ENCODE results near the gene KIAA1958.
"Not testable (repeated sequence)": the region's sequence is repeated elsewhere in the genome, so short reads cannot be mapped to it uniquely, and the experiment has no call there.

Gene KIAA1958

DNA sequence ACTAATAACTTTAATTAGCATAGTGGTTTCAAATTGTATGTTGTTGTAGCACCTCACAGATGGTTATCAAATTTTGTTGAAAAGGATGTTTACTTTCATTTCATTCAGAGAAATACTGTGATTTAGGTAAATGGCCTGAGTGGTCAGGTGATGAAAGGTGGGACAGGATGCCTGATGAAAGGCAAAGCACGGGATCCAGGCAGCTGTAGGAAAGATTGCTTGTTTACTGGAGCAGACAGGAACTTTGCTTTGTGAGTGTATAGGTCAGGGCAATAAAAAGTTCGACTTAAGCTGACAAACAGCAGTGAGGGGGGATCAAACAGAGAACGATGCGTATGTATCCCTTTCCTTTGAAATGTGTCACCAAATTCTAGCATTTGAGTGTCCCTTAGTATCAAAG, 19.0 kb downstream of the KIAA1958 start:
- TF ChIP-seq, protein P1, sequence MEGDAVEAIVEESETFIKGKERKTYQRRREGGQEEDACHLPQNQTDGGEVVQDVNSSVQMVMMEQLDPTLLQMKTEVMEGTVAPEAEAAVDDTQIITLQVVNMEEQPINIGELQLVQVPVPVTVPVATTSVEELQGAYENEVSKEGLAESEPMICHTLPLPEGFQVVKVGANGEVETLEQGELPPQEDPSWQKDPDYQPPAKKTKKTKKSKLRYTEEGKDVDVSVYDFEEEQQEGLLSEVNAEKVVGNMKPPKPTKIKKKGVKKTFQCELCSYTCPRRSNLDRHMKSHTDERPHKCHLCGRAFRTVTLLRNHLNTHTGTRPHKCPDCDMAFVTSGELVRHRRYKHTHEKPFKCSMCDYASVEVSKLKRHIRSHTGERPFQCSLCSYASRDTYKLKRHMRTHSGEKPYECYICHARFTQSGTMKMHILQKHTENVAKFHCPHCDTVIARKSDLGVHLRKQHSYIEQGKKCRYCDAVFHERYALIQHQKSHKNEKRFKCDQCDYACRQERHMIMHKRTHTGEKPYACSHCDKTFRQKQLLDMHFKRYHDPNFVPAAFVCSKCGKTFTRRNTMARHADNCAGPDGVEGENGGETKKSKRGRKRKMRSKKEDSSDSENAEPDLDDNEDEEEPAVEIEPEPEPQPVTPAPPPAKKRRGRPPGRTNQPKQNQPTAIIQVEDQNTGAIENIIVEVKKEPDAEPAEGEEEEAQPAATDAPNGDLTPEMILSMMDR (IDR thresholded peaks at IDR 0.05; ENCODE audit: low read depth, low read length, missing control alignments): no peak
- DNase-seq (ENCODE audit: low read depth): no peak
- H3K4me3 ChIP-seq (ENCODE audit: low read depth, low read length): no peak overlapping the region

DNA sequence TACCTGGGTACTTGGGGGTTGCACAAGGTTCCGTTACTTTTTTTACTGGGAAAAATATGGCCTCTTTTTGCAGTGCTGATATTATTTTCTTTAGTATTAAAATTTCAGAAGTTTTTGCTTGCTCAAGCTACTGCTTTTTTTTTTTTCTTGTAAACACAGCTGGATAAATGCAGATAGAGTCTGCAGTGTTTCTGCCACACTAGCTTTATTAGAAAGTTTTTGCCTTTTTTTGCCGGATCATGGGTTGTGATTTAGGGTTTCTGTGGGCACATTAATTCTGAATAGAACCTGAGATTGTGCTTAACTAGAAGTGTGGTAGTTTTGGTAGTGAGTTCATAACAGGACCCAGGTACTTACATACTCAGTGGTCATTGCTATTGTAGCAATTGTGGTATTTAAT, 19.9 kb downstream of the KIAA1958 start:
- no peak for DNase-seq (ENCODE audit: low read depth)
- TF ChIP-seq, protein P1 (IDR thresholded peaks at IDR 0.05; ENCODE audit: low read depth, low read length, missing control alignments): no peak

DNA sequence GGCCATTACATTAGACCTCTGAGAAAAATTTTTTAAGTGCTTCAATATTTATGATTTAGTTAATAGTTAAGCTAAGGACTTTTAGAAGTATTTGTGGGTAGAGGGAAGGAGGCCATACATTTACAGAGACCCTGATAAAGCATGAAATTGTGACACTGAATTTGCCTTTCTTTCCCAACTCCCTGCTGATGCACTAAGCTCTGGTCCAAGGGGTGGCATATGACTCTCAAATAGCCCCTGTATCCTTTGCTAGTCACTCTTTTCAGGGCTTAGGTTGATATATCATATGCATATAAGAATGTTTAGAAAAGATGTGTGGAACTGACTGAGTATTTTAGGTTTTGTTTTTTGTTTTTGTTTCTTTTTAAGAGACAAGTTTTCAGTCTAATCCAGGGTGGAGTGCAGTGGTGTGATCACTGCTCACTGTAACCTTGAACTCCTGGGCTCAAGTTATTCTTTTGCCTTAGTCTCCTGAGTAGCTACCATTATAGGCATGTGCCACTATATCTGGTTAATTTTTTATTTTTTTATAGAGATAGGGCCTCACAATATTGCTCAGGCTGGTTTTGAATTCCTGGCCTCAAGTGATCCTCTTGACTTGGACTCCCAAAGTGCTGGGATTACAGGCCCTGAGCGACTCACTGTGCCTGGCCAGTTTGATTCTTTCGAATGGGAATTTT, 20.5 kb downstream of the KIAA1958 start:
- TF ChIP-seq, protein P1 (IDR thresholded peaks at IDR 0.05; ENCODE audit: low read depth, low read length, missing control alignments): no peak
- DNase-seq (ENCODE audit: low read depth): no peak
- H3K4me3 ChIP-seq (ENCODE audit: low read depth, low read length): no peak overlapping the region

More for the DNA sequence above, 19.9 kb downstream of the KIAA1958 start:
- H3K4me3 ChIP-seq (ENCODE audit: low read depth, low read length): no peak overlapping the region

DNA sequence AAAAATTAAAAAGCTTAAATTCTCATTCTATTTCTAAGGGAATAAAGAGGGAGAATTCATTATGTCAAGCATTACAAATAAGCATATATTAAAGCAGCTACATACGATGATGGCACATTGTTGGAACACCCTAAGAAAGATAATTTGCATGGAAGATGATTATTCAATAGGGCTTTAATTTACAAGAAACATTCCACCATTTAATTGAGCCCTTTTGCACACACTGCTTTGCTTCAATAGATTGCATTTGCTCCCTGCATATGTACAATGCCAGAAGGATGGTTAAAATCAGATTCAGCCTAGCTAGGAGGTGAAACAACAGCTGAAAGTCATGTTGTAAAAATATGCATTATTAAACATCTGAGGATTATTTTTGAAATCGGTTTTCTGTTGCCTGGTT, 21.8 kb downstream of the KIAA1958 start:
- no peak for DNase-seq (ENCODE audit: low read depth)
- TF ChIP-seq, protein P1 (IDR thresholded peaks at IDR 0.05; ENCODE audit: low read depth, low read length, missing control alignments): no peak
- H3K4me3 ChIP-seq (ENCODE audit: low read depth, low read length): no peak overlapping the region

DNA sequence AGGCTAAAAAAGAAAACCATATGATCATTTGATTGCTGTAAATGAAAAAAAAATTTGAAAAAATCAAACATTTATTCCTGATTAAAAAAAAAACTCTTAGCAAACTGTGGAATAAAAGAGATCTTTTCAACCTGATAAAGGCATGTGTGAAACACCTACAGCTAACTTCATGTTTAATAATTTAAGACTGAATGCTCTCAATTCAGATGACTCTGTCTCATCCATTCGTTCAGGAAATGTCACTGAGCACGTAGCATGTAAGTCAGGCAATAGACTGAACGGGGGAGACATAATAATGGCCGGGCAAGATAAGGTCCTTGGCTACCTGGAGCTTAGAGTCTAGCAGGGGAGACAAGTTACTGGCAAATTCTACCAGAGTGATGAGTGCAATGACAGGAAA, 25.8 kb downstream of the KIAA1958 start:
- not testable (repeated sequence) for DNase-seq (ENCODE audit: low read depth); H3K4me3 ChIP-seq (ENCODE audit: low read depth, low read length)

DNA sequence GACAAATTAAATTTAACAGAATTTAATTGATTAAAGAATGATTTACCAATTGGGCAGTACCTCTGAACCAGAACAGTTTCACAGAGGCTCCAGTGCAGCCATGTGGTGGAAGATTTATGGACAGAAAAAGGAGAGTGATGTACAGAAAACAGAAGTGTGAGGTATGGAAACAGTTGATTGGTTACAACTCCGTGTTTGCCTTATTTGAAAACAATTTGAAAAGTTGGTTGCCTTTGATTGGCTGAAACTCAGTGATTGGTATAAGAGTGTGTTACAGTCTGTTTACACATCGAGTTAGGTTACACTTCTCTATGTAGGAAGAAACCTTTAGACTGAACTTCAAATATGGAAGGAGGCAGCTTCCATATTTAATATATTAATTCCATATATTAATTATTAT, 30.1 kb downstream of the KIAA1958 start:
- no peak for DNase-seq (ENCODE audit: low read depth)
- TF ChIP-seq, protein P1 (IDR thresholded peaks at IDR 0.05; ENCODE audit: low read depth, low read length, missing control alignments): no peak
- no peak overlapping the region for H3K4me3 ChIP-seq (ENCODE audit: low read depth, low read length)

DNA sequence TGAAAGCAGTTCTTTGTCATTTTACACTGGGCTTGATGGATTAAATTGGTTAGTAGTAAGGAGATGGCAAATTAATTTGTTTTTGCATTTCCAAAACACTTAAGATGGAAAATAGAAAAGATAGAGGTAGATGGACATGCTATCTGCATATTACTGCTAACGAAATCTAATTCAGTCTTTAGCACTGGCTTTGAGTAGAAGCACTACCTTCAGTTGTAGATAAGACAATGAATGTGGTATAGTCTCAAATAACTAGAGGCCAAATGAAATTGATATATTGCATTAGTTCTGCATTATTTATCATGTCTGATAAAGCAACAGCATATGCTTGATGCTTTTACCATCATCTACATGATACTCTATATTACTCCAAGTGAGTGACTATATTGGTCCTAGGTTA, 33.4 kb downstream of the KIAA1958 start:
- no peak overlapping the region for H3K4me3 ChIP-seq (ENCODE audit: low read depth, low read length)
- DNase-seq (ENCODE audit: low read depth): no peak
- TF ChIP-seq, protein P1 (IDR thresholded peaks at IDR 0.05; ENCODE audit: low read depth, low read length, missing control alignments): no peak
